Ecto neural progenitor cell (in vitro differentiated cells): ENCODE measurements around the gene LENG9.
"Not testable (repeated sequence)": the region's sequence is repeated elsewhere in the genome, so short reads cannot be mapped to it uniquely, and the experiment has no call there.

Experiments
- DNase-seq: peaks from one replicate; pipeline ENCODE4 v3.0.0-alpha.2; 2018; ENCODE audit warnings: low spot score

Gene LENG9

GRCh38 chr19:54459282-54460229 lies 4.0 kb downstream of the LENG9 start:
- no peak for DNase-seq

GRCh38 chr19:54458648-54459281 lies 4.8 kb downstream of the LENG9 start:
- no peak for DNase-seq

GRCh38 chr19:54457773-54458647 lies 5.6 kb downstream of the LENG9 start:
- no peak for DNase-seq

GRCh38 chr19:54456423-54457373 lies 6.9 kb downstream of the LENG9 start:
- no peak for DNase-seq

- DNase-seq, result no peak
These were observed 7.7 kb downstream of the LENG9 start for GRCh38 chr19:54455786-54456422.

- DNase-seq, result no peak
These were observed 8.6 kb downstream of the LENG9 start for GRCh38 chr19:54454781-54455675.

GRCh38 chr19:54453921-54454780 lies 9.4 kb downstream of the LENG9 start:
- DNase-seq, result no peak

GRCh38 chr19:54452626-54453025 lies 11.0 kb downstream of the LENG9 start:
- DNase-seq, result no peak

GRCh38 chr19:54451997-54452396 lies 11.6 kb downstream of the LENG9 start:
- no peak for DNase-seq

GRCh38 chr19:54451331-54451871 lies 12.2 kb downstream of the LENG9 start:
- DNase-seq, result no peak

- DNase-seq, result no peak
These were observed 13.9 kb downstream of the LENG9 start for GRCh38 chr19:54449701-54450069.

GRCh38 chr19:54448774-54449700 lies 14.5 kb downstream of the LENG9 start, which contains the start of gene LENG8:
TSS of gene LENG8 (plus strand) at chr19:54449199. CDS start at chr19:54451345, 2,146 bp downstream.
- DNase-seq, result peak; percentile 97

- DNase-seq, result peak; percentile 71
These were observed 15.4 kb downstream of the LENG9 start for GRCh38 chr19:54448040-54448773.

- not testable (repeated sequence) for DNase-seq
These were observed 17.2 kb downstream of the LENG9 start for GRCh38 chr19:54446349-54446748.

- no peak for DNase-seq
These were observed 18.8 kb downstream of the LENG9 start for GRCh38 chr19:54444737-54445136.

GRCh38 chr19:54440641-54441040 lies 22.9 kb downstream of the LENG9 start:
- no peak for DNase-seq
